Neural cell (in vitro differentiated cells): ENCODE data around the gene MOB3B. TPM values are rescaled to one million over a fixed set of nuclear protein-coding genes. Genes with fewer than 3 reads are reported as not detected.

Experiments used
- H2AFZ ChIP-seq: fragments of 200-600, 300-800 bp; sonication (generic), shearing (Covaris generic); 2 replicates; pipeline ENCODE4 v1.6.0; 2014; ENCODE audit warnings: low read depth, mild to moderate bottlenecking, antibody characterized with exemption, low read length, moderate library complexity
- H3F3A ChIP-seq: fragments of 200-600 bp; shearing (Covaris generic); 2 replicates; pipeline ENCODE4 v1.6.1; 2016; ENCODE audit warnings: mild to moderate bottlenecking, moderate library complexity, mixed read lengths, antibody characterized with exemption, low read length; ENCODE audit not compliant: insufficient read depth, poor library complexity, severe bottlenecking
- H3K27ac ChIP-seq: fragments of 200-600, 300-800 bp; sonication (generic), shearing (Covaris generic); 2 replicates; pipeline ENCODE4 v1.5.1; 2014; ENCODE audit warnings: mild to moderate bottlenecking, low read length, moderate library complexity
- H3K27me3 ChIP-seq: fragments of 300-800, 200-600 bp; sonication (generic), shearing (Covaris generic); 2 replicates; pipeline ENCODE4 v1.6.0; 2014; ENCODE audit warnings: mild to moderate bottlenecking, low read depth, low read length, moderate library complexity; ENCODE audit not compliant: insufficient read depth
- H3K36me3 ChIP-seq: fragments of 300-800, 200-600 bp; sonication (generic), shearing (Covaris generic); 2 replicates; pipeline ENCODE4 v1.5.1; 2014; ENCODE audit warnings: mild to moderate bottlenecking, antibody characterized with exemption, low read length, moderate library complexity; ENCODE audit not compliant: insufficient read depth
- H3K4me2 ChIP-seq: fragments of 300-800, 200-600 bp; sonication (generic), shearing (Covaris generic); 2 replicates; pipeline ENCODE4 v1.6.0; 2014; ENCODE audit warnings: mild to moderate bottlenecking, low read length
- H3K4me3 ChIP-seq: fragments of 300-800, 200-600 bp; sonication (generic), shearing (Covaris generic); 2 replicates; pipeline ENCODE4 v1.5.1; 2014; ENCODE audit warnings: mild to moderate bottlenecking, low read length, moderate library complexity
- H3K79me2 ChIP-seq: fragments of 200-600 bp; shearing (Covaris generic); replicated peaks from 2 replicates; pipeline ENCODE4 v1.6.0; 2014; ENCODE audit warnings: mild to moderate bottlenecking, low read length, moderate library complexity; ENCODE audit not compliant: insufficient read depth
- H3K9ac ChIP-seq: fragments of 300-800, 200-600 bp; sonication (generic), shearing (Covaris generic); 2 replicates; pipeline ENCODE4 v1.6.1; 2016; ENCODE audit warnings: mild to moderate bottlenecking, low read length, mixed read lengths
- H3K9me2 ChIP-seq: fragments of 200-600 bp; shearing (Covaris generic); 2 replicates; pipeline ENCODE4 v1.6.1; 2016; ENCODE audit warnings: mild to moderate bottlenecking, low read length, mixed read lengths; ENCODE audit not compliant: insufficient read depth
- H3K9me3 ChIP-seq: fragments of 200-600, 300-800 bp; sonication (generic), shearing (Covaris generic); 2 replicates; pipeline ENCODE4 v1.6.1; 2016; ENCODE audit warnings: mild to moderate bottlenecking, mixed run types, low read length, moderate library complexity, mixed read lengths
- H4K20me1 ChIP-seq: fragments of 200-600 bp; shearing (Covaris generic); 2 replicates; pipeline ENCODE4 v1.6.1; 2016; ENCODE audit warnings: mild to moderate bottlenecking, mixed run types; ENCODE audit not compliant: insufficient read depth
- CTCF ChIP-seq: fragments of 450-650 bp; IDR thresholded peaks from 2 replicates; pipeline ENCODE4 v1.5.1; 2014; ENCODE audit warnings: antibody characterized with exemption, mild to moderate bottlenecking, moderate library complexity; ENCODE audit not compliant: poor library complexity, severe bottlenecking
- EP300 ChIP-seq: fragments of 450-650 bp; conservative IDR thresholded peaks from 2 replicates; pipeline ENCODE4 v1.6.1; 2014; ENCODE audit warnings: antibody characterized with exemption, mild to moderate bottlenecking, moderate library complexity; ENCODE audit not compliant: poor library complexity, severe bottlenecking
- EZH2 ChIP-seq: fragments of 200-600, 300-800 bp; shearing (Covaris generic), sonication (generic); IDR thresholded peaks from 2 replicates; pipeline ENCODE4 v1.6.1; 2014; ENCODE audit warnings: antibody characterized with exemption, low read length, borderline replicate concordance, mild to moderate bottlenecking; ENCODE audit not compliant: insufficient read depth, poor library complexity, severe bottlenecking
- MXI1 ChIP-seq: fragments of 450-650 bp; conservative IDR thresholded peaks from 2 replicates; pipeline ENCODE4 v1.6.1; 2014; ENCODE audit warnings: antibody characterized with exemption, mild to moderate bottlenecking; ENCODE audit not compliant: poor library complexity, severe bottlenecking
- POLR2AphosphoS5 ChIP-seq: IDR thresholded peaks from 2 replicates; pipeline ENCODE4 v1.6.1; 2012
- RAD21 ChIP-seq: fragments of 450-650 bp; conservative IDR thresholded peaks from 2 replicates; pipeline ENCODE4 v1.6.1; 2014; ENCODE audit warnings: antibody characterized with exemption, mild to moderate bottlenecking, moderate library complexity
- REST ChIP-seq: IDR thresholded peaks from 2 replicates; pipeline ENCODE4 v1.6.1; 2012; ENCODE audit warnings: borderline replicate concordance
- SMC3 ChIP-seq: fragments of 450-650 bp; conservative IDR thresholded peaks from 2 replicates; pipeline ENCODE4 v1.6.1; 2014; ENCODE audit warnings: antibody characterized with exemption, mild to moderate bottlenecking, moderate library complexity; ENCODE audit not compliant: poor library complexity
- TAF1 ChIP-seq: IDR thresholded peaks from 2 replicates; pipeline ENCODE4 v1.6.1; 2012; ENCODE audit warnings: low read depth
- polyA plus RNA-seq: library from polyadenylated mRNA; depleted of rRNA; stranded (reverse); fragments of >200 nt; gene quantifications from 2 replicates; pipeline ENCODE4 v1.2.3, GENCODE V29; 2014

The MOB3B gene
- polyA plus RNA-seq, 1 donor from 2014 or later, result 1.8 TPM

- Histone ChIP-seq H3K4me2 (no peak overlapping the region), H3K27ac (no peak overlapping the region), H3K79me2 (no peaks in the 10 kb centered on the region), H2AFZ (no peak overlapping the region), H3K9me2 (no peaks in the 10 kb centered on the region), H4K20me1 (no peaks in the 10 kb centered on the region), H3K36me3 (no peaks in the 10 kb centered on the region), H3F3A (no peaks in the 10 kb centered on the region), H3K27me3 (no peaks in the 10 kb centered on the region), H3K9ac (no peak overlapping the region), H3K9me3 (no peaks in the 10 kb centered on the region), H3K4me3 (no peak overlapping the region)
- TF ChIP-seq EZH2, result no peak
- peak; percentile 84 for TF ChIP-seq RAD21
- no peak for TF ChIP-seq REST
- no peak for TF ChIP-seq POLR2AphosphoS5
- peak; percentile 84 for TF ChIP-seq CTCF
- TF ChIP-seq SMC3, result peak; percentile 79
- TF ChIP-seq MXI1, result no peak
- no peak for TF ChIP-seq EP300
- TF ChIP-seq TAF1, result no peak
These were observed 253.2 kb downstream of the MOB3B start for GRCh38 chr9:27276193-27277030.

Other genes with a start within 250 kb of the MOB3B start
- not detected in 2 replicates for gene EQTN, start 232.7 kb downstream of the MOB3B start, polyA plus RNA-seq
- gene IFNK, start 5.5 kb downstream of the MOB3B start, polyA plus RNA-seq, result not detected in 2 replicates
- 146 and 166 TPM in 2 replicates for gene C9orf72, start 43.7 kb upstream of the MOB3B start, polyA plus RNA-seq